VCaP (cell line): ENCODE measurements around the gene NUDT14.

Experiments
- H3K27ac ChIP-seq: fragments of 450-650 bp; 2 replicates; pipeline ENCODE4 v1.5.1; 2017
- CTCF ChIP-seq: fragments of 450-650 bp; conservative IDR thresholded peaks from 2 replicates; pipeline ENCODE4 v1.5.1; 2017; ENCODE audit warnings: mild to moderate bottlenecking, moderate library complexity

Gene NUDT14

GRCh38 chr14:105217774-105218173 lies 36.7 kb upstream of the NUDT14 start:
- no peak for TF ChIP-seq CTCF
- no peak overlapping the region for H3K27ac ChIP-seq

- TF ChIP-seq CTCF = no peak
Measured at GRCh38 chr14:105216490-105217247, 35.6 kb upstream of the NUDT14 start.

GRCh38 chr14:105215602-105216001 lies 34.5 kb upstream of the NUDT14 start:
- TF ChIP-seq CTCF = no peak
- H3K27ac ChIP-seq = no peak overlapping the region

More at GRCh38 chr14:105216490-105217247, 35.6 kb upstream of the NUDT14 start:
- no peak overlapping the region for H3K27ac ChIP-seq

- H3K27ac ChIP-seq = no peak overlapping the region
- TF ChIP-seq CTCF = no peak
Measured at GRCh38 chr14:105214324-105214915, 33.3 kb upstream of the NUDT14 start.

GRCh38 chr14:105213361-105213760 lies 32.2 kb upstream of the NUDT14 start:
- TF ChIP-seq CTCF = no peak
- H3K27ac ChIP-seq = no peak overlapping the region

DNA sequence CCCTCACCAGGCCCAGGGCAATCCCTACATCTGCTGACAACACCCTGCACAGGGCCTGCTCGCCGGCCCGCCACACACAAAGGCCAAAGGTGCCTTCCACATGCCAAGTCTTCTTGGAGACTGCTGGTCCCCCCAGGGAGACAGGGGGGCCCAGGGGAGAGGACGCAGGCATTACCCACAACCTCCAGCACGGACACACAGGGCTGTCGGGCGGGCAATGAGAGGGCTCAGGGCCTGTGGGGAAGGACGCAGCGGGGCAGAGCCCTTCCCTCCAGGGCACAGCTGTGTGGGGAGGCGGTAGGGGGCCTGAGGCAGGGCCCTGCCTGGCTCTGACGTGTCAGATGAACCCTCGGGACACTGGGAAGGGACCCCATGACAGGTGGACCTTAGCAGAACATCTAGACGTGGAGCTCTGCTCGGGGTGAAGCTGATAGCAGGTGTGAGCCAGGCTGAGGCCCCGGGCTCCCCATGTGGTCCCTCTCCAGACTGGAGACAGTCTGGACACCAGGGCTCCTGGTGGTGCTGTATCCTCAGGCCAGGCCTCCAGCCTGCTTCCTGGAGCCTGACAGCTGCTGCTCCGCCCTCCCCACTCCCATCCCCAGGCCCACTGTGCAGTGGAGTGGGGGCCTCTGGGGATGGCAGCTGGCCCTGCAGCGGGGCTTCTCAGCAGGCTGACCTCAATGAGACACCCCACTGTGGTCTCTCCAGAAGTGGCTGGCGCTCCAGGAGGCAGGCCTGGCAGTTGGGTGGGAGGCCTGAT lies 31.6 kb upstream of the NUDT14 start:
- H3K27ac ChIP-seq = no peak overlapping the region
- TF ChIP-seq CTCF = no peak

- H3K27ac ChIP-seq = no peak overlapping the region
- TF ChIP-seq CTCF = no peak
Measured at GRCh38 chr14:105211758-105212089, 30.6 kb upstream of the NUDT14 start.
